Measurements from ENCODE around the gene CCNI.

DNA sequence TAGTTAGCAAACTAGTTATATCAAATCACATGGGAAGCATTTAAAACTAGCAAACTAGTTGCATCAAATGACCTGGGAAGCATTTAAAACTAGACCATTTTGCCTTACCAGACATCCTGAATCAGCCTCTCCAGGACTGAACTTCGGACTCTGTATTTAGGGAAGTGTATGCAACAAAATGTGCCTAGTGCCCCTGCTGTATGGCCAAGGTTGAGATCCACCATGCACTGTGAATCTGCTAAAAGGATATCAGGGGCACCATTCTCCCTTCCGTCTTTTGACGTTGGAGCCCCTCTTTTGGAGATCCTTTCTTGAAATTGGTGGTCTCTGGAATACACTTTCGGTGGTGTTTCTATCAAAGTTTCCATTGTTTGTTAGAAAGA, 49.5 kb downstream of the CCNI start:
- TF ChIP-seq CTCF (IDR thresholded peaks at IDR 0.05) = no peak
- no peak for TF ChIP-seq ZFX (IDR thresholded peaks at IDR 0.05; ENCODE audit: borderline replicate concordance)

Data from 22Rv1 (cell line).